OCI-LY7 (cell line): ENCODE results near the gene KHDRBS2. TPM values are rescaled to one million over a fixed set of nuclear protein-coding genes. Genes with fewer than 3 reads are reported as not detected.

Experiments used
- BruUV-seq: library from RNA; stranded (reverse); fragments of 400-500 nt; replicated peaks from 2 replicates; lab custom pipeline; 2021; lab: Mats Ljungman, UMichigan
- CTCF ChIA-PET: fragments of 300-600 bp; sonication (Branson Sonifier 250); formaldehyde crosslinking; loops from one replicate; lab custom pipeline; 2022; ENCODE audit warnings: antibody characterized with exemption; ENCODE audit not compliant: unreplicated experiment; lab: Charles Lee
- POLR2A ChIA-PET: fragments of 300-600 bp; sonication (Branson Sonifier 250); formaldehyde crosslinking; loops from one replicate; lab custom pipeline; 2022; ENCODE audit warnings: antibody characterized with exemption; lab: Charles Lee
- DNase-seq: peaks from one replicate; pipeline ENCODE4 v3.0.0-alpha.2; 2015; ENCODE audit warnings: low spot score
- H2AFZ ChIP-seq: fragments of 200-600 bp; sonication (generic), shearing (Covaris generic); 2 replicates; pipeline ENCODE4 v1.6.1; 2014; ENCODE audit warnings: mild to moderate bottlenecking, antibody characterized with exemption, low read length, moderate library complexity
- H3K27ac ChIP-seq: fragments of 200-600 bp; sonication (generic); 2 replicates; pipeline ENCODE4 v1.5.1; 2014; ENCODE audit warnings: mixed run types, low read depth, mild to moderate bottlenecking, moderate library complexity, low read length, inconsistent platforms; ENCODE audit not compliant: poor library complexity, severe bottlenecking
- H3K36me3 ChIP-seq: fragments of 200-600 bp; sonication (generic); 2 replicates; pipeline ENCODE4 v1.6.1; 2014; ENCODE audit warnings: mild to moderate bottlenecking, antibody characterized with exemption, low read length, moderate library complexity, mixed read lengths; ENCODE audit not compliant: insufficient read depth
- H3K4me1 ChIP-seq: fragments of 200-600 bp; sonication (generic); 2 replicates; pipeline ENCODE4 v1.5.1; 2014; ENCODE audit warnings: mild to moderate bottlenecking, low read length; ENCODE audit not compliant: insufficient read depth, poor library complexity, severe bottlenecking
- H3K4me2 ChIP-seq: fragments of 200-600 bp; sonication (generic); 2 replicates; pipeline ENCODE4 v1.6.1; 2014; ENCODE audit warnings: mild to moderate bottlenecking, low read length
- H3K4me3 ChIP-seq: fragments of 200-600 bp; sonication (generic); 2 replicates; pipeline ENCODE4 v1.5.1; 2014; ENCODE audit warnings: mild to moderate bottlenecking, low read depth, low read length; ENCODE audit not compliant: poor library complexity, severe bottlenecking
- H3K79me2 ChIP-seq: fragments of 200-600 bp; sonication (generic); 2 replicates; pipeline ENCODE4 v1.6.1; 2016; ENCODE audit warnings: low read depth, mild to moderate bottlenecking, low read length, moderate library complexity, mixed read lengths; ENCODE audit not compliant: insufficient read depth
- H3K9me2 ChIP-seq: fragments of 200-600 bp; sonication (generic); 2 replicates; pipeline ENCODE4 v1.6.1; 2016; ENCODE audit warnings: mild to moderate bottlenecking, low read length, mixed read lengths; ENCODE audit not compliant: insufficient read depth
- H3K9me3 ChIP-seq: fragments of 200-600 bp; sonication (generic); 2 replicates; pipeline ENCODE4 v1.6.1; 2014; ENCODE audit warnings: mild to moderate bottlenecking, mixed run types, low read length, mixed read lengths
- H4K20me1 ChIP-seq: fragments of 200-600 bp; sonication (generic); 2 replicates; pipeline ENCODE4 v1.6.1; 2014; ENCODE audit warnings: mild to moderate bottlenecking, antibody characterized with exemption, low read length, moderate library complexity, mixed read lengths; ENCODE audit not compliant: insufficient read depth
- EZH2phosphoT487 ChIP-seq: fragments of 200-600 bp; sonication (generic); IDR thresholded peaks from 2 replicates; pipeline ENCODE4 v1.6.1; 2018; ENCODE audit warnings: low read depth, borderline replicate concordance, mild to moderate bottlenecking, mixed run types, antibody characterized with exemption, low read length, moderate library complexity, mixed read lengths
- intact Hi-C: fragments of 100-400 bp; cut with micrococcal nuclease; formaldehyde crosslinking; loops from one replicate; pipeline ENCODE4 v1.10.0; 2022; ENCODE audit not compliant: unreplicated experiment
- total RNA-seq, 2 experiments: library from RNA; depleted of rRNA in 1 of 2; stranded (reverse); fragments of >200 nt in 1 of 2; shearing (Covaris generic) in 1 of 2; gene quantifications; 2 replicates each; pipeline ENCODE4 v1.2.3, GENCODE V29; 2014 to 2022
- TF ChIP-seq, protein P1 (sequence below): fragments of 200-600 bp; sonication (generic); conservative IDR thresholded peaks from 2 replicates; pipeline ENCODE4 v1.5.1; 2014; ENCODE audit warnings: mild to moderate bottlenecking, antibody characterized with exemption, low read length, moderate library complexity, mixed read lengths

KHDRBS2 gene
- total RNA-seq, 2 experiments from 2014 or later, result 1.7 to 7.6 TPM

DNA sequence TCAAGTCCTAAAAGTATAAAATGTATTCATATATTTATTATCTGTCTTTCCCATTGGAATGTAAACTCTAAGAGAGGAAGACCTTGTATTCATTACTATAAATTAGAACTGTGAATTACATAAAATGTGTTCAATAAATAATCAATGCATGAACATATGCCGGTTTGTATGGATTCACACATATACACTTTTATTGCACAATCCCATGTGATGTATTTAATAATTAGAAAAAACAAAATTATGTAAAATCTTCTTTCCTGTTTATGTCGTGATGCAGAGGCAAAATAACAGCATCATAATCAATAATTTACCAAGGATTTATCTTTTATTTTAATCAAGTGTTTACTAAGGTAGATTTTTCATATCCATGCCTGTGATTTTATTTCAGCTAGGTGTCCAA, 240.5 kb downstream of the KHDRBS2 start:
- Histone ChIP-seq H4K20me1 (no peaks in the 10 kb centered on the region), H3K27ac (no peak overlapping the region), H2AFZ (no peak overlapping the region), H3K9me3 (no peaks in the 10 kb centered on the region), H3K36me3 (no peaks in the 10 kb centered on the region), H3K4me2 (no peak overlapping the region), H3K79me2 (no peaks in the 10 kb centered on the region), H3K9me2 (no peaks in the 10 kb centered on the region), H3K4me3 (no peak overlapping the region), H3K4me1 (no peaks in the 10 kb centered on the region)
- DNase-seq, result no peak
- POLR2A ChIA-PET, result no interaction called here
- BruUV-seq, result no TSS peak
- CTCF ChIA-PET, result no interaction called here
- TF ChIP-seq, protein P1, sequence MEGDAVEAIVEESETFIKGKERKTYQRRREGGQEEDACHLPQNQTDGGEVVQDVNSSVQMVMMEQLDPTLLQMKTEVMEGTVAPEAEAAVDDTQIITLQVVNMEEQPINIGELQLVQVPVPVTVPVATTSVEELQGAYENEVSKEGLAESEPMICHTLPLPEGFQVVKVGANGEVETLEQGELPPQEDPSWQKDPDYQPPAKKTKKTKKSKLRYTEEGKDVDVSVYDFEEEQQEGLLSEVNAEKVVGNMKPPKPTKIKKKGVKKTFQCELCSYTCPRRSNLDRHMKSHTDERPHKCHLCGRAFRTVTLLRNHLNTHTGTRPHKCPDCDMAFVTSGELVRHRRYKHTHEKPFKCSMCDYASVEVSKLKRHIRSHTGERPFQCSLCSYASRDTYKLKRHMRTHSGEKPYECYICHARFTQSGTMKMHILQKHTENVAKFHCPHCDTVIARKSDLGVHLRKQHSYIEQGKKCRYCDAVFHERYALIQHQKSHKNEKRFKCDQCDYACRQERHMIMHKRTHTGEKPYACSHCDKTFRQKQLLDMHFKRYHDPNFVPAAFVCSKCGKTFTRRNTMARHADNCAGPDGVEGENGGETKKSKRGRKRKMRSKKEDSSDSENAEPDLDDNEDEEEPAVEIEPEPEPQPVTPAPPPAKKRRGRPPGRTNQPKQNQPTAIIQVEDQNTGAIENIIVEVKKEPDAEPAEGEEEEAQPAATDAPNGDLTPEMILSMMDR, result no peak
- TF ChIP-seq EZH2phosphoT487, result no peak
- intact Hi-C loops, result no loop called here

DNA sequence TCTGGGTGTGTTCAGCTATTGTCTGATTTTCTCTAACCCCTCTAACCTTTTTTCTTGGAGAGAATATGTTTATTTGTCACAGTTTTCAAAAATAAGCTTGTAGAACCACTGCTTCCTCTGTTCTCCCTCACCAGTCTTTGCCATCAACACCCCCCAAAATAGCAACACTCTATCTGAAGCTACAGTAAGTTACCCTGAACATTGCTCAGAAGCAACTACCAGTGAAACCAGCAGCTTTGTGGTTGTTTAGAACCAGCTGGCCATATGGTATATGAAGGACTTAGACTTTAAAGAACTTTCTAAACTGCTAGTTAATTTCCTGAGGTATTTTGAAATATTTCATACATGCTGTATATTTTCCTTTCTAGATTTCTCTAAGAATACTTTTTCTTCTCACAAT, 242.9 kb downstream of the KHDRBS2 start:
- DNase-seq, result no peak
- Histone ChIP-seq H3K9me3 (peaks cover 3% of the 10 kb centered on the region; the same call in 1 of the 2 replicates), H2AFZ (no peak overlapping the region), H3K27ac (no peak overlapping the region), H4K20me1 (no peaks in the 10 kb centered on the region), H3K79me2 (no peaks in the 10 kb centered on the region), H3K4me1 (no peaks in the 10 kb centered on the region), H3K4me2 (no peak overlapping the region), H3K36me3 (no peaks in the 10 kb centered on the region), H3K4me3 (no peak overlapping the region), H3K9me2 (no peaks in the 10 kb centered on the region)
- ChIA-PET POLR2A (interaction anchor here (1.2 kb wide), 1 partner anchor 20 kb away, joined by 3 read pairs; no protein-coding TSS in a partner anchor), CTCF (no interaction called here)
- TF ChIP-seq, protein P1, result no peak
- no peak for TF ChIP-seq EZH2phosphoT487
- intact Hi-C loops, result no loop called here
- BruUV-seq, result no TSS peak

GRCh38 chr6:62042429-62042828, 243.6 kb downstream of the KHDRBS2 start:
- POLR2A ChIA-PET, result interaction anchor here (0.6 to 1.2 kb wide), 2 partner anchors 20 to 30 kb away, joined by 3 read pairs; no protein-coding TSS in a partner anchor
- intact Hi-C loops, result no loop called here
- no peak overlapping the region for H2AFZ ChIP-seq
- TF ChIP-seq, protein P1, result no peak
- TF ChIP-seq EZH2phosphoT487, result no peak
- H3K79me2 ChIP-seq, result no peaks in the 10 kb centered on the region
- H3K27ac ChIP-seq, result no peak overlapping the region
- BruUV-seq, result no TSS peak
- H3K36me3 ChIP-seq, result no peaks in the 10 kb centered on the region
- H3K4me2 ChIP-seq, result no peak overlapping the region
- CTCF ChIA-PET, result no interaction called here
- H3K9me3 ChIP-seq, result peaks cover 6% of the 10 kb centered on the region; the same call in 1 of the 2 replicates
- H4K20me1 ChIP-seq, result no peaks in the 10 kb centered on the region
- DNase-seq, result no peak
- H3K4me3 ChIP-seq, result no peak overlapping the region
- no peaks in the 10 kb centered on the region for H3K4me1 ChIP-seq
- H3K9me2 ChIP-seq, result no peaks in the 10 kb centered on the region
